Loucy (cell line): ENCODE data around the gene RHOT2.

Experiments
- H2AFZ ChIP-seq: fragments of 200-600 bp; sonication (generic); 2 replicates; pipeline ENCODE4 v1.6.0; 2016; ENCODE audit warnings: antibody characterized with exemption, mild to moderate bottlenecking, low read length, moderate library complexity
- H3F3A ChIP-seq: fragments of 200-600 bp; 2 replicates; pipeline ENCODE4 v1.6.0; 2016; ENCODE audit warnings: antibody characterized with exemption, low read depth, mild to moderate bottlenecking
- H3K27me3 ChIP-seq: fragments of 200-600 bp; sonication (generic); 2 replicates; pipeline ENCODE4 v1.6.1; 2014; ENCODE audit warnings: low read length, mild to moderate bottlenecking; ENCODE audit not compliant: insufficient read depth, poor library complexity, severe bottlenecking
- H3K36me3 ChIP-seq: fragments of 200-600 bp; sonication (generic); 2 replicates; pipeline ENCODE4 v1.6.1; 2016; ENCODE audit warnings: low read length; ENCODE audit not compliant: insufficient read depth
- H3K4me1 ChIP-seq: fragments of 200-600 bp; sonication (generic); 2 replicates; pipeline ENCODE4 v1.5.1; 2014; ENCODE audit warnings: low read length, mild to moderate bottlenecking; ENCODE audit not compliant: insufficient read depth, poor library complexity, severe bottlenecking
- H3K4me2 ChIP-seq: fragments of 200-600 bp; sonication (generic); 2 replicates; pipeline ENCODE4 v1.6.0; 2014; ENCODE audit warnings: antibody characterized with exemption, low read length, low read depth, mild to moderate bottlenecking; ENCODE audit not compliant: poor library complexity, severe bottlenecking
- H3K4me3 ChIP-seq: fragments of 200-600 bp; sonication (generic); 2 replicates; pipeline ENCODE4 v1.5.1; 2014; ENCODE audit warnings: low read length, mild to moderate bottlenecking, mixed read lengths; ENCODE audit not compliant: poor library complexity, severe bottlenecking
- H3K79me2 ChIP-seq: fragments of 200-600 bp; sonication (generic); 2 replicates; pipeline ENCODE4 v1.6.1; 2014; ENCODE audit warnings: low read length; ENCODE audit not compliant: insufficient read depth
- H3K9ac ChIP-seq: fragments of 200-600 bp; sonication (generic); 2 replicates; pipeline ENCODE4 v1.6.0; 2014; ENCODE audit warnings: mild to moderate bottlenecking, low read depth, low read length, moderate library complexity; ENCODE audit not compliant: poor library complexity, severe bottlenecking
- H3K9me2 ChIP-seq: fragments of 200-600 bp; sonication (generic); replicated peaks from 2 replicates; pipeline ENCODE4 v1.6.1; 2016; ENCODE audit warnings: low read depth, low read length, mixed read lengths
- H3K9me3 ChIP-seq: fragments of 200-600 bp; sonication (generic); 2 replicates; pipeline ENCODE4 v1.6.1; 2014; ENCODE audit warnings: mild to moderate bottlenecking, antibody characterized with exemption, low read length, low read depth; ENCODE audit not compliant: insufficient read depth
- H4K20me1 ChIP-seq: fragments of 200-600 bp; sonication (generic); 2 replicates; pipeline ENCODE4 v1.6.0; 2014; ENCODE audit warnings: antibody characterized with exemption, low read length, mild to moderate bottlenecking; ENCODE audit not compliant: insufficient read depth, poor library complexity, severe bottlenecking
- EZH2phosphoT487 ChIP-seq: fragments of 200-600 bp; IDR thresholded peaks from 2 replicates; pipeline ENCODE4 v1.6.1; 2018; ENCODE audit warnings: antibody characterized with exemption, mild to moderate bottlenecking, moderate library complexity, borderline replicate concordance
- TF ChIP-seq, protein P1 (sequence below): fragments of 200-600 bp; sonication (generic); conservative IDR thresholded peaks from 2 replicates; pipeline ENCODE4 v1.5.1; 2014; ENCODE audit warnings: mild to moderate bottlenecking, antibody characterized with exemption, low read length

RHOT2 gene

GRCh38 chr16:709566-710499 is 41.9 kb downstream of the RHOT2 start:
- Histone ChIP-seq H3K79me2 (no peaks in the 10 kb centered on the region), H2AFZ (no peak overlapping the region), H3K9me2 (no peaks in the 10 kb centered on the region), H3K9me3 (no peaks in the 10 kb centered on the region), H3K36me3 (no peaks in the 10 kb centered on the region), H3K27me3 (no peaks in the 10 kb centered on the region), H3F3A (no peaks in the 10 kb centered on the region), H3K9ac (no peak overlapping the region), H4K20me1 (no peaks in the 10 kb centered on the region), H3K4me3 (no peak overlapping the region), H3K4me2 (no peak overlapping the region), H3K4me1 (no peaks in the 10 kb centered on the region)
- TF ChIP-seq, protein P1, sequence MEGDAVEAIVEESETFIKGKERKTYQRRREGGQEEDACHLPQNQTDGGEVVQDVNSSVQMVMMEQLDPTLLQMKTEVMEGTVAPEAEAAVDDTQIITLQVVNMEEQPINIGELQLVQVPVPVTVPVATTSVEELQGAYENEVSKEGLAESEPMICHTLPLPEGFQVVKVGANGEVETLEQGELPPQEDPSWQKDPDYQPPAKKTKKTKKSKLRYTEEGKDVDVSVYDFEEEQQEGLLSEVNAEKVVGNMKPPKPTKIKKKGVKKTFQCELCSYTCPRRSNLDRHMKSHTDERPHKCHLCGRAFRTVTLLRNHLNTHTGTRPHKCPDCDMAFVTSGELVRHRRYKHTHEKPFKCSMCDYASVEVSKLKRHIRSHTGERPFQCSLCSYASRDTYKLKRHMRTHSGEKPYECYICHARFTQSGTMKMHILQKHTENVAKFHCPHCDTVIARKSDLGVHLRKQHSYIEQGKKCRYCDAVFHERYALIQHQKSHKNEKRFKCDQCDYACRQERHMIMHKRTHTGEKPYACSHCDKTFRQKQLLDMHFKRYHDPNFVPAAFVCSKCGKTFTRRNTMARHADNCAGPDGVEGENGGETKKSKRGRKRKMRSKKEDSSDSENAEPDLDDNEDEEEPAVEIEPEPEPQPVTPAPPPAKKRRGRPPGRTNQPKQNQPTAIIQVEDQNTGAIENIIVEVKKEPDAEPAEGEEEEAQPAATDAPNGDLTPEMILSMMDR = no peak
- no peak for TF ChIP-seq EZH2phosphoT487

DNA sequence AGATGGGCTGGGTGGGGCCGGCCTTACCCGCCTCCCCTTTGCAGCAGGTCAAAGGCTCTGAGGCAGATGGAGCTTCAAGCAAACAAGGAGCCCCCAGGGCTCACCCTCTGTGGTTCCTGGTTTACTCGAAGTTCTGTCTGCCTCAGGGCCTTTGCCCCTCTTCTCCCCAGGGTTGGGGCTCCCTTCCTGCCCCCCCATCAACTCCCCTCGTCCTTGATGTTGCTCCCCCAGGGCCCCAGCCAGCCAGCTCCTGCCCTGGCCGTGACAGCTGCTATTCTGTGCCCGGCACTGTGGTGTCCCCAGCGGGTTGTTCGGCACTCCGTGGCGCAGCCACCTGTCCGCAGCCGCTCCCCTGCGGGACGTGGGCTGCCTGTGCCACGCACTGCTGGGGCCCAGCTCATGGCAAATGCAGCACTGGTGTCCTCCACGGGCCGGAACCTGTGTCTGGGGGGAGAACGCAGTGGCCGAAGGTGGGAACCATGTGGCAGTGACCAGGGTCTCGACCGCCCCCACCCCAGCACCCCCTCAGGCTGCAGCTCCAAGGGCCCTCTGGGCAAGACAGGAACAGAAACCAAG is 42.7 kb downstream of the RHOT2 start:
- Histone ChIP-seq H4K20me1 (no peaks in the 10 kb centered on the region), H2AFZ (no peak overlapping the region), H3K79me2 (no peaks in the 10 kb centered on the region), H3K4me2 (no peak overlapping the region), H3K9me3 (no peaks in the 10 kb centered on the region), H3F3A (no peaks in the 10 kb centered on the region), H3K4me1 (no peaks in the 10 kb centered on the region), H3K36me3 (no peaks in the 10 kb centered on the region), H3K4me3 (no peak overlapping the region), H3K9me2 (no peaks in the 10 kb centered on the region), H3K27me3 (no peaks in the 10 kb centered on the region), H3K9ac (no peak overlapping the region)
- TF ChIP-seq, protein P1 = no peak
- no peak for TF ChIP-seq EZH2phosphoT487

DNA sequence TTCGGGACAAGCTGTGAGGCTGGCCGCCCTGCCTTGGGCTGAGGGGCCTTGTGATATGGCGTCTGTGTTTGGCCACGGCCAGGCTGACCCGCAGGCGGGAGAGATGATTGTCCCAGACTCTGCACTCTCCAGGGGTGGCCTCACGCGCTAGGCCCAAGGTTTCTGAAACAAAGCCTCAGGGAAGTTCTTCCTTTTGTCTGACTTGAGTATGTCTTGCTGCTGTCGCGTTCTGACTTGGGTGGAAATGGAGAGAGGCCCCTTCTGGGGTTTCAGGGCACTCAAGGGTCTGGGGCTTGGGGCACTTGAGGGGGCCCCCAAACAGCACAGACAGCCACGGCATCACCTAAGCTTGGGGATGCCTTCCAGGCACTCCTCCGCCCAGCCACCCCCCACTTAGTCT is 43.2 kb downstream of the RHOT2 start:
- H3K4me1 ChIP-seq = no peaks in the 10 kb centered on the region
- no peaks in the 10 kb centered on the region for H3F3A ChIP-seq
- H2AFZ ChIP-seq = no peak overlapping the region
- H3K27me3 ChIP-seq = no peaks in the 10 kb centered on the region
- no peaks in the 10 kb centered on the region for H3K79me2 ChIP-seq
- TF ChIP-seq EZH2phosphoT487 = no peak
- TF ChIP-seq, protein P1 = no peak
- no peaks in the 10 kb centered on the region for H3K36me3 ChIP-seq
- no peak overlapping the region for H3K4me2 ChIP-seq
- no peaks in the 10 kb centered on the region for H3K9me2 ChIP-seq
- no peak overlapping the region for H3K9ac ChIP-seq
- H3K9me3 ChIP-seq = no peaks in the 10 kb centered on the region
- no peaks in the 10 kb centered on the region for H4K20me1 ChIP-seq
- H3K4me3 ChIP-seq = no peak overlapping the region
